GM21367 (cell line): Measurements from ENCODE around the gene TRIM69.
"Not testable (repeated sequence)": the region's sequence is repeated elsewhere in the genome, so short reads cannot be mapped to it uniquely, and the experiment has no call there.

ENCODE experiments used
- ATAC-seq: cut with Tn5 transposase; IDR thresholded peaks from one replicate; pipeline ENCODE4 v1.9.1; 2021; ENCODE audit not compliant: unreplicated experiment

TRIM69 gene, protein sequence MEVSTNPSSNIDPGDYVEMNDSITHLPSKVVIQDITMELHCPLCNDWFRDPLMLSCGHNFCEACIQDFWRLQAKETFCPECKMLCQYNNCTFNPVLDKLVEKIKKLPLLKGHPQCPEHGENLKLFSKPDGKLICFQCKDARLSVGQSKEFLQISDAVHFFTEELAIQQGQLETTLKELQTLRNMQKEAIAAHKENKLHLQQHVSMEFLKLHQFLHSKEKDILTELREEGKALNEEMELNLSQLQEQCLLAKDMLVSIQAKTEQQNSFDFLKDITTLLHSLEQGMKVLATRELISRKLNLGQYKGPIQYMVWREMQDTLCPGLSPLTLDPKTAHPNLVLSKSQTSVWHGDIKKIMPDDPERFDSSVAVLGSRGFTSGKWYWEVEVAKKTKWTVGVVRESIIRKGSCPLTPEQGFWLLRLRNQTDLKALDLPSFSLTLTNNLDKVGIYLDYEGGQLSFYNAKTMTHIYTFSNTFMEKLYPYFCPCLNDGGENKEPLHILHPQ

DNA sequence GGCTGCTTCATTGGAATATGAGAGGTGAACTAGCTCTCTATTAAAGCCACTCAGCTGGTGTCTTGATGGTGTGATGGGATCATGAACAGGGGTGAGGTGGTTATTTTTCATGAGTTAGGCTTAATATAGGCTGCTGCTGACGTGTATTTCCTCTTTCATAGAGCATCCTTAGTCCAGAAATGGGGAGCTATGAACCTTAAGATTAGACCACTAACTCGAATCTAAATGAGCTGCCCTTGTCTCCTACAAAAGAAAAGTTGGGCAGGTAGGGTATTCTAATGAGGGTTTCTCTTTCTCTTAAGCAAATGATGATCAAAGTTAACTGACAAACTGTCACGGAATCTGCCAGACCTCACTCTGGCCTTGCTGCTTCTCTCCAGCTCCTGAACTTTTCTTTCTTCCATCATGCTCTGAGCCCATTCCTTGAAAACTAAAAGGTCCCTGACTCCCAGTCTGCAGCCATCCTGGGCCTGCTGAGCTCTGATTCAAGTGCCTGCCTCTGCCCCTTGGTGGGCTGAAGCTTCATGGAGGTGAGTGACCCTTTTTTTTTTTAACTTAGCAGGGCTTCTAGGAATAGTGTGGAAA is at the start of gene TRIM69:
Gene TRIM69, plus strand, starts transcription at position 348 of the 585 bp plus-strand sequence. Its CDS starts 177 bp downstream, at position 525.
- ATAC-seq: no peak

GRCh38 chr15:44689318-44689717 is 47.0 kb upstream of the TRIM69 start:
- ATAC-seq: not testable (repeated sequence)

GRCh38 chr15:44690245-44690644 is 46.1 kb upstream of the TRIM69 start:
- not testable (repeated sequence) for ATAC-seq

GRCh38 chr15:44692659-44693058 is 43.7 kb upstream of the TRIM69 start:
- no peak for ATAC-seq

- no peak for ATAC-seq
Measured at GRCh38 chr15:44694416-44694815, 41.9 kb upstream of the TRIM69 start.

GRCh38 chr15:44695294-44695693 is 41.0 kb upstream of the TRIM69 start:
- no peak for ATAC-seq

- no peak for ATAC-seq
Measured at GRCh38 chr15:44697014-44697413, 39.3 kb upstream of the TRIM69 start.

- no peak for ATAC-seq
Measured at GRCh38 chr15:44698641-44699040, 37.7 kb upstream of the TRIM69 start.

GRCh38 chr15:44700676-44701075 is 35.7 kb upstream of the TRIM69 start:
- ATAC-seq: not testable (repeated sequence)

GRCh38 chr15:44705986-44706385 is 30.3 kb upstream of the TRIM69 start:
- ATAC-seq: no peak

DNA sequence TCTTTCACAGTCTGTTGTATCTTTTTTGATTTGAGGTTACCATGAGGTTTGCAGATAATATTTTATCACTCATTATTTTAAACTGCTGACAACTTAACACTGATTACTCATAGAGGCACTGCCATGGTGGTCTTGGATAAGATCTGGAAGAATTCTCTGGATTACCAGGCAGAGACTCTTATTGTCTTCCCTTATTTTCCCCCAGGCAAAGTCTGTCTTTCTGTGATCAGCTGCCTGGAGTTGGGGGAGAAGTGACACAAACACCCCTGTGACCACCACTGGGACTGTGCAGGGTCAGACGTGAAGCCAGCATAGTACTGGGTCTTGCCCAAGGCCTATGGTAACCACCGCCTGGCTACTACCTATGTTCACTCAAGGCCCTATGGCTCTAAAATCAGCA is 29.9 kb upstream of the TRIM69 start:
- no peak for ATAC-seq

DNA sequence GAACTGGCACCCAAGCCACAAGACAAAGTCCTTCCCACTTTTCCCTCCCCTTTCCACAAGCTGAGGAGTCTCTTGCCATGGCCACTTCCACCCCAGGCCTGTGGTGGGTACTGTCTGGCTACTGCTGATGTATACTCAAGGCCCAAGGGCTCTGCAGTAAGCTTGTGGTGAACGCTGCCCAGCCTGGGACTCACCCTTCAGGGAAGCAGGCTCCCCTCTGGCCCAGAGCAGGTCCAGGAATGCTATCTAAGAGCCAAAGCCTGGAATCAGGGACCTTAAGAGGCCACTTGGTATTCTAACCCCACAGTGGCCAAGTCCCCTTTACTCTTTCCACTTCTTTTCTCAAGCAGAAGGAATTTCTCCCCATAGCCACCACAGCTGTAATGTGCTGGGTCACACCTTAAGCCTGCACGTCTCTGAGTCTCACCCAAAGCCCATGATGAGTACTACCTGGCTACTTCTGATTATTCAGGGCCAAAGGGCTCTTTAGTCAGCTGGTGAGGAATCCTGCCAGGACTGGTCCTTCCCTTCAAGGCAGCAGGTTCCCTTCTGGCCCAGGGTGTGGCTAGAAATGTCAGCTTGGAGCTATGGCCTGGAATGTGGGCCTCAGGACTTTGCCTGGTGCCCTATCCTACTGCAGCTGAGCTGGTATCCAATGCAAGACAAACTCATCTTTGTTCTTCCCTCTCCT is 29.2 kb upstream of the TRIM69 start:
- no peak for ATAC-seq

DNA sequence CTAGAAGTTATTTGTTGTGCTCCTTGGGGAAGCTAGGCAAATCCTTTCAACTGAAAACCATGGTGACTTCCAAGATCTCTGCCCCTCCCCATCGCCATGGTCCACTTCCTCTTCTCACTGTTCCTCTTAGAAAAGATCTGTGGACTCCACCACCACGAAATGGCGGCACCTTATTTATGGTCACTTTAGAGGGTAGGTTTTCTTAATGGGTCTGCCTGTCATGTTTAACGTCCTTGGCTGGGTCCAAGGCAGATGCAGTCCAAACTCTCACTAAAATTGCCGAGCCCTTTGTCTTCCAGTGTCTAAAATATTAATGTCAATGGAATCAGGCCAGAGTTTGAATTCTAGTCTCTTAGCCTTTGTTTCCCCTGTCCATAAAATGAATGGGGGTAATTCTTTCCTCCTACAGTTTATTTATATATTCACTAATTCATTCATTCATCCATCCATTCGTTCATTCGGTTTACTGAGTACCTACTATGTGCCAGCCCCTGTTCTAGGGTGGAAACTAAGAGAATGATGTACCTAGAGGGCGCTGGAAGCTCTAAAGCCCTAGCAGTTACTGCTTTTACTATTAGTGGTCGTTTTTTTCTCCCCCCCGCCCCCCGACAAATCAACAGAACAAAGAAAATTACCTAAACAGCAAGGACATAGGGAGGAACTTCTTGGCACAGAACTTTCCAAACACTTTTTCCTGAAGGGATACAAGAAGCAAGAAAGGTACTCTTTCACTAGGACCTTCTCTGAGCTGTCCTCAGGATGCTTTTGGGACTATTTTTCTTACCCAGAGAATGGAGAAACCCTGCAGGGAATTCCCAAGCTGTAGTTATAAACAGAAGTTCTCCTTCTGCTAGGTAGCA is 25.9 kb upstream of the TRIM69 start:
- ATAC-seq: no peak

GRCh38 chr15:44711096-44711742 is 25.1 kb upstream of the TRIM69 start, which contains the start of the genes B2M and PATL2:
TSS of gene B2M (plus strand) at chr15:44711517. CDS start at chr15:44711547, 30 bp downstream.
TSS of gene PATL2 (minus strand) at chr15:44711323. CDS start at chr15:44676490, 34,833 bp downstream.
- peak; percentile 70 for ATAC-seq

GRCh38 chr15:44711743-44712345 is 24.5 kb upstream of the TRIM69 start:
- peak; percentile 11 for ATAC-seq

DNA sequence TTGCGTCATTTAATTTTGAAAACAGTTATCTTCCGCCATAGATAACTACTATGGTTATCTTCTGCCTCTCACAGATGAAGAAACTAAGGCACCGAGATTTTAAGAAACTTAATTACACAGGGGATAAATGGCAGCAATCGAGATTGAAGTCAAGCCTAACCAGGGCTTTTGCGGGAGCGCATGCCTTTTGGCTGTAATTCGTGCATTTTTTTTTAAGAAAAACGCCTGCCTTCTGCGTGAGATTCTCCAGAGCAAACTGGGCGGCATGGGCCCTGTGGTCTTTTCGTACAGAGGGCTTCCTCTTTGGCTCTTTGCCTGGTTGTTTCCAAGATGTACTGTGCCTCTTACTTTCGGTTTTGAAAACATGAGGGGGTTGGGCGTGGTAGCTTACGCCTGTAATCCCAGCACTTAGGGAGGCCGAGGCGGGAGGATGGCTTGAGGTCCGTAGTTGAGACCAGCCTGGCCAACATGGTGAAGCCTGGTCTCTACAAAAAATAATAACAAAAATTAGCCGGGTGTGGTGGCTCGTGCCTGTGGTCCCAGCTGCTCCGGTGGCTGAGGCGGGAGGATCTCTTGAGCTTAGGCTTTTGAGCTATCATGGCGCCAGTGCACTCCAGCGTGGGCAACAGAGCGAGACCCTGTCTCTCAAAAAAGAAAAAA is 23.9 kb upstream of the TRIM69 start:
- ATAC-seq: no peak

DNA sequence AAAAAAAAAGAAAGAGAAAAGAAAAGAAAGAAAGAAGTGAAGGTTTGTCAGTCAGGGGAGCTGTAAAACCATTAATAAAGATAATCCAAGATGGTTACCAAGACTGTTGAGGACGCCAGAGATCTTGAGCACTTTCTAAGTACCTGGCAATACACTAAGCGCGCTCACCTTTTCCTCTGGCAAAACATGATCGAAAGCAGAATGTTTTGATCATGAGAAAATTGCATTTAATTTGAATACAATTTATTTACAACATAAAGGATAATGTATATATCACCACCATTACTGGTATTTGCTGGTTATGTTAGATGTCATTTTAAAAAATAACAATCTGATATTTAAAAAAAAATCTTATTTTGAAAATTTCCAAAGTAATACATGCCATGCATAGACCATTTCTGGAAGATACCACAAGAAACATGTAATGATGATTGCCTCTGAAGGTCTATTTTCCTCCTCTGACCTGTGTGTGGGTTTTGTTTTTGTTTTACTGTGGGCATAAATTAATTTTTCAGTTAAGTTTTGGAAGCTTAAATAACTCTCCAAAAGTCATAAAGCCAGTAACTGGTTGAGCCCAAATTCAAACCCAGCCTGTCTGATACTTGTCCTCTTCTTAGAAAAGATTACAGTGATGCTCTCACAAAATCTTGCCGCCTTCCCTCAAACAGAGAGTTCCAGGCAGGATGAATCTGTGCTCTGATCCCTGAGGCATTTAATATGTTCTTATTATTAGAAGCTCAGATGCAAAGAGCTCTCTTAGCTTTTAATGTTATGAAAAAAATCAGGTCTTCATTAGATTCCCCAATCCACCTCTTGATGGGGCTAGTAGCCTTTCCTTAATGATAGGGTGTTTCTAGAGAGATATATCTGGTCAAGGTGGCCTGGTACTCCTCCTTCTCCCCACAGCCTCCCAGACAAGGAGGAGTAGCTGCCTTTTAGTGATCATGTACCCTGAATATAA is 23.0 kb upstream of the TRIM69 start:
- ATAC-seq: no peak
